Ovary (tissue), 9 donors: ENCODE results near the gene LRRC49. TPM values are rescaled to one million over a fixed set of nuclear protein-coding genes. Genes with fewer than 3 reads are reported as not detected.
"Not testable (repeated sequence)": the region's sequence is repeated elsewhere in the genome, so short reads cannot be mapped to it uniquely, and the experiment has no call there.

ENCODE experiments used
- DNase-seq, 5 donors: peaks; one replicate each; pipeline ENCODE4 v3.0.0-alpha.2; 2019 to 2020
- H3K27ac ChIP-seq, 2 donors: fragments of 200-600 bp; one replicate each; pipeline versions ENCODE4 v1.5.1 to v1.8.0; 2019 to 2022
- H3K27me3 ChIP-seq: fragments of 200-600 bp; one replicate; pipeline ENCODE4 v1.8.0; 2022
- H3K36me3 ChIP-seq: fragments of 200-600 bp; sonication (generic); one replicate; pipeline ENCODE4 v1.5.1; 2019
- H3K4me1 ChIP-seq: one replicate; pipeline ENCODE4 v1.8.1; 2013; ENCODE audit warnings: mild to moderate bottlenecking, moderate library complexity; ENCODE audit not compliant: insufficient read depth
- H3K4me3 ChIP-seq: fragments of 200-600 bp; sonication (generic); one replicate; pipeline ENCODE4 v1.5.1; 2017
- H3K9me3 ChIP-seq, 2 donors: fragments of 200-600 bp in 1 of 2; sonication (generic) in 1 of 2; one replicate each; pipeline versions ENCODE4 v1.5.1 to v1.8.1; 2013 to 2019; ENCODE audit warnings: mild to moderate bottlenecking in 1 of 2, moderate library complexity in 1 of 2
- CTCF ChIP-seq, 3 donors: fragments of 450-650 bp in 2 of 3; fragments of 200-600 bp in 1 of 3; IDR thresholded peaks; one replicate each; pipeline versions ENCODE4 v1.5.1 to v1.8.0; 2016 to 2022; ENCODE audit warnings: antibody characterized with exemption in 3 of 3, mild to moderate bottlenecking in 1 of 3
- EP300 ChIP-seq: sonication (generic); formaldehyde crosslinking; IDR thresholded peaks from one replicate; pipeline ENCODE4 v1.6.1; 2017; ENCODE audit warnings: antibody characterized with exemption
- POLR2A ChIP-seq: fragments of 450-650 bp; IDR thresholded peaks from one replicate; pipeline ENCODE4 v1.6.1; 2017; ENCODE audit warnings: antibody characterized with exemption, mild to moderate bottlenecking, moderate library complexity
- WGBS, 3 donors: extraction: QIAGEN DNeasy Blood & Tissue Kit in 1 of 3; methylation state at CpG; one replicate each; pipeline versions ENCODE4 v1.1.5 to v1.1.7; 2013 to 2017; 5-methylcytosine and 5-hydroxymethylcytosine counted together
- intact Hi-C, 4 donors: fragments of 100-400 bp; cut with DNase I; formaldehyde crosslinking; loops; one replicate each; pipeline versions ENCODE4 v1.11.0 to v1.15.1; 2022 to 2023
- polyA plus RNA-seq, 2 donors: library from polyadenylated mRNA; stranded (reverse); fragments of 200-250 nt in 1 of 2; fragments of 350-450 nt in 1 of 2; fragmentation: Illumina TruSeq in 1 of 2; extraction: RNeasy Lipid Tissue Mini Kit (QIAGEN cat#74804) in 1 of 2; gene quantifications; one replicate each; pipeline ENCODE4 v1.2.3, GENCODE V29; 2013 to 2014
- total RNA-seq, 7 donors: library from RNA; depleted of rRNA in 2 of 7; stranded (reverse); fragments of >200 nt in 2 of 7; fragmentation: NEBNext Ultra II Directional in 3 of 7; extraction: Animal tissue kit (Norgen Biotek cat#: 25700) in 3 of 7; gene quantifications; one replicate each; pipeline versions ENCODE4 v1.1.0 to v1.2.4, GENCODE V29; 2016 to 2023
- donor health status: DM: no; HTN: no; CAD: no; lungs with moderate emphysema.
- donor health status: DM: no; HTN: no; CAD: no.
- donor health status: Bipolar disorder and iron deficiency.
- donor health status: DM: yes; HTN: yes; CAD: no.
- donor health status: DM: no; HTN: no; CAD: no.
- donor health status: DM: yes; HTN: yes; CAD: no.

Gene LRRC49
- total and polyA plus RNA-seq, 9 donors = 11.9 to 34.6 (median 16.1) TPM

- peaks cover 12% of the 10 kb centered on the region for H3K4me1 ChIP-seq
Observed at GRCh38 chr15:70855764-70856163, 36.9 kb upstream of the LRRC49 start.

GRCh38 chr15:70856177-70856883 is 36.3 kb upstream of the LRRC49 start:
- no peaks in the 10 kb centered on the region for H3K27me3 ChIP-seq
- WGBS, 3 donors = 70 to 75% (median 74%) methylated on average over 7 of the region's 7 CpGs
- H3K27ac ChIP-seq = peak overlapping the region in 1 of 2 donors; percentile 73
- H3K4me3 ChIP-seq = no peak overlapping the region
- H3K36me3 ChIP-seq = no peaks in the 10 kb centered on the region
- no peaks in the 10 kb centered on the region for H3K9me3 ChIP-seq
- peaks cover 12% of the 10 kb centered on the region for H3K4me1 ChIP-seq
- intact Hi-C loops = no loop called here
- TF ChIP-seq CTCF (IDR thresholded peaks at IDR 0.05) (no peak), EP300 (no peak), POLR2A (no peak)
- DNase-seq = no peak

More at GRCh38 chr15:70855764-70856163, 36.9 kb upstream of the LRRC49 start:
- Histone ChIP-seq H3K9me3 (no peaks in the 10 kb centered on the region), H3K4me3 (no peak overlapping the region), H3K27me3 (no peaks in the 10 kb centered on the region), H3K36me3 (no peaks in the 10 kb centered on the region), H3K27ac (no peak overlapping the region)
- no peak for TF ChIP-seq POLR2A
- no peak for TF ChIP-seq CTCF (IDR thresholded peaks at IDR 0.05)
- TF ChIP-seq EP300 = no peak
- 88 to 94% (median 90%) methylated on average over 2 of the region's 2 CpGs for WGBS, 3 donors
- DNase-seq = no peak
- intact Hi-C loops = no loop called here

GRCh38 chr15:70856884-70857561 is 35.6 kb upstream of the LRRC49 start:
- Histone ChIP-seq H3K27me3 (no peaks in the 10 kb centered on the region), H3K4me3 (no peak overlapping the region), H3K36me3 (no peaks in the 10 kb centered on the region), H3K9me3 (no peaks in the 10 kb centered on the region), H3K4me1 (peaks cover 12% of the 10 kb centered on the region), H3K27ac (peak overlapping the region in 1 of 2 donors; percentile 73)
- peak in 4 of 5 donors; percentile 64 to 92 (median 78) for DNase-seq
- WGBS, 3 donors = 46 to 55% (median 54%) methylated on average over 5 of the region's 5 CpGs
- TF ChIP-seq CTCF (IDR thresholded peaks at IDR 0.05) (no peak), POLR2A (peak; percentile 44), EP300 (peak; percentile 46)
- intact Hi-C loops = no loop called here

GRCh38 chr15:70857562-70858285 is 34.9 kb upstream of the LRRC49 start:
- intact Hi-C loops = no loop called here
- no peaks in the 10 kb centered on the region for H3K9me3 ChIP-seq
- peak overlapping the region in 1 of 2 donors; percentile 73 for H3K27ac ChIP-seq
- no peaks in the 10 kb centered on the region for H3K27me3 ChIP-seq
- TF ChIP-seq POLR2A (no peak), EP300 (no peak), CTCF (IDR thresholded peaks at IDR 0.05) (no peak)
- 73 to 84% (median 83%) methylated on average over 3 of the region's 3 CpGs for WGBS, 3 donors
- DNase-seq = no peak
- H3K4me1 ChIP-seq = peaks cover 12% of the 10 kb centered on the region
- no peak overlapping the region for H3K4me3 ChIP-seq
- no peaks in the 10 kb centered on the region for H3K36me3 ChIP-seq

- DNase-seq, intact Hi-C loops, H3K4me3 ChIP-seq, H3K36me3 ChIP-seq, H3K27me3 ChIP-seq, H3K9me3 ChIP-seq: not testable (repeated sequence)
- 88 to 93% (median 90%) methylated on average over 9 of the region's 9 CpGs for WGBS, 3 donors
- peaks cover 12% of the 10 kb centered on the region for H3K4me1 ChIP-seq
- peak overlapping the region in 1 of 2 donors; percentile 5 for H3K27ac ChIP-seq
Observed at GRCh38 chr15:70858614-70859321, 33.9 kb upstream of the LRRC49 start.
